NCI-H446 treated with DMSO at 0.1 percent for 48 hours (cell line): ENCODE measurements around the gene NUP205.

Source experiments
- DNase-seq: peaks from one replicate; lab custom pipeline; 2025; lab: John Stamatoyannopoulos, UW

NUP205 gene

GRCh38 chr7:135557455-135558336 is at the start of gene NUP205:
Gene NUP205, plus strand, starts transcription at chr7:135557917. Its CDS starts 28 bp downstream, at chr7:135557945.
- peak; percentile 69 for DNase-seq

- no peak for DNase-seq
Observed at GRCh38 chr7:135508883-135509588, 48.7 kb upstream of the NUP205 start.

DNA sequence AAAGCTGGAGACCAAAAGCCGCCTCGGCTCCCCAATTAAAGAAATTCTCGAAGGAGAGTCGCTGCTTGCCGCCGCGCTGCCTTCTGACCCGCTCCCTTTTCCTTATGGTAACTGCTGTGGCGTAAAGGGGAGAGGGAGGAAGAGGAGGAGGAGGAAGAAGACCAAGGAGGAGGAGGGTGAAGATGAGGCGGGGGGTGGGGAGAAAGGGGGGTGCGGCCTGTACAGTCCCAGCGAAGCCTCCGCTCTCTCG is 48.2 kb upstream of the NUP205 start:
- DNase-seq, result no peak

DNA sequence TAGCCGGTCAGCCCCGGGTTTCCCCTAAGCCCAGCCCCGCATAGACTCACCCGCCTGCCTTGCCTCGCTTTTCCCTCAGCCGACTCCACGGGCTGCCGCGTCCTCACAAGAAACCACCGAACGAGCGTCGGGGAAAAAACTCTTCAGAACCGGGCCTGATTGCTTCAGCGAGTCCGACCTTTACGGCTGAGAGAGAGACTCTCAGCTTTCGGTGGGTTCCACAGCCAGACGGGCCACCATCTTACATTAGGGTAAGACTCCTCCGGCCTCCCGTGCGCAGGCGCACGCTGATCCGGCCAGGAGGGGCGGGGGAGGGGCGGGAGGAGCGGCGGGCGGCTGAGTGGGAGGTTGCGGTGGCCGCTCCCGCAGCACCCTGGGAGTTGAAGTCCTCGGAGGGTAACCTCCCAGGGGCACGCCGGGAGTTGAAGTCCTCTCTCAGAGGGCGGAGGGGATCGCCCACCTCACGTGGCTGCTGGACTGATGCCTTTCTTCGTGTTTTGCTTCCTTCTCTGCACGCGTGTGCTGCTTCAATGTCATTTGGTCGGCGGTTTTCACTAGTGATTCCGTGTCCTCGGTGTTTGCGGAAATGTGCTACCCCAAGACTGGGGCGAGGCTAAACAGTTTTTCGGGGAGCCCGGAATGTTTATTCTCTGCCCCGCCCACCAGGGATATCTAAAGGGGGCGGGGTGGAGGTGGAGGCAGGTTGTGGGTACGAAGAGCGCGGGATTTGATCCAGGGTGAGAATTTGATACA is 47.7 kb upstream of the NUP205 start, which contains the start of gene CNOT4:
CNOT4 (minus strand) TSS at position 264 of the 753 bp plus-strand sequence. CDS start 71,771 bp downstream, outside the sequence.
- peak; percentile 88 for DNase-seq

DNA sequence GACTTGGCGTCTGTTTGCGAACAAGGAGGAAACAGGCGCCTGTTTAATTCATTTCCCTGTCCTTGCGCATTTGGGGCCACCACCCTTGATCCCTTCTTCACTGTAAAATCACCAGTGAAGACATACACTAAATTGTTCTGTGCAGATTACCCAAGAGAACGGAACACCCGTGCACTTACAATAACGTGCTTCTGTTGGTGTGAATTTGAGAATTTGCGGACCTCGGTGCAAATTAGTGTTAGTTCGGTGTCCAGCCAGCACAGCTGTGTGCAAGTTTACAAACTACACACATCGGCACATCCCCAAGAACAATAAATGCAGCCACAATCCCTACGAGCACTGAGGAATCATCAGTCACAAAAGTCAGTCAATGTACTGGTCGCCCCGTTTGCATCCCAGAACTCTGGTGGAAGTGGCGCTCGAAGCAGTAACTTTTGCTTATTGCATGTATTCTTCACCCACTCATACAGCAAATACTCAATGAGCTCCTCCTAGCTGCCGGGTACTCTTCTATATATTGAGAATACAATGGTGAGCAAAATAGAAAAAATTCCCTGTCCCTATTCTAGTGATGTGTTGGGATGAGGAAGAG is 47.0 kb upstream of the NUP205 start:
- no peak for DNase-seq

GRCh38 chr7:135512135-135512887 is 45.4 kb upstream of the NUP205 start:
- DNase-seq, result peak; percentile 48

GRCh38 chr7:135514856-135515255 is 42.9 kb upstream of the NUP205 start:
- DNase-seq, result no peak

DNA sequence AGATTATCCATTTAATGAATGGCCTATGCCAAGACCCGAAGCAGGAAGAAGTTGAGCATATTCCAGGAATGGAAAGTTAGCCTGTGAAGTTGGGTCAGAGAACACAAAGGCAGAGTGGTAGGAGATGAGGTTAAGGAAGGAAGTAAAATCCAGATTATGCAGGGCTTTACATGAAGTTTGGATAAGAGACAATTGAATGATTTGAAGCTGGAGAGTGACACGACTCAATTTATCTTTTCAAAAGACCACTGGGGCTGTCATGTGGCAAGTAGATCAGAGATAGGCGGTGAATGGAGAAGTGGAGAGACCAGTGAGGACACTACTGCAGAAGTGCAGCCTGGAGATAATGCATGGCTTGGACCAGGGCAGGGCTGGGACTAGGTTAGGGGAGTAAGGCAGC is 40.7 kb upstream of the NUP205 start:
- DNase-seq, result no peak

DNA sequence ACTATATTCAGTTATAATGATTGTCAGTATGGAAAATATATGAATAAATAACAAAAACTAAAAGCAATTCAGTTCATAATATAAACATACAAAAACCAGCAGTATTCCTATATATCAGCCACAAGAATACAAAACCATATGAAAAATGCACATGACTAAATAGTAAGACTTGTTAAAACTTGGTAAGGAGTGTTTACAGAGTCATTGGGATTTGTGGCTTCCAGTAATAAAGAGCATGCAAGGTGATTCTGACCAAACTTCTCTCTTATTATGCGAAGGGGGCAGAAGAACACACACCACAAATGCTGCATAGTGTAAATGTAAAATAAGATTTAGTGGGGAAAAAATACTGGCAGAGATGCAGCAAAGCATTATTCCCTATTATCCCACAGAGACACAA is 39.0 kb upstream of the NUP205 start:
- no peak for DNase-seq

DNA sequence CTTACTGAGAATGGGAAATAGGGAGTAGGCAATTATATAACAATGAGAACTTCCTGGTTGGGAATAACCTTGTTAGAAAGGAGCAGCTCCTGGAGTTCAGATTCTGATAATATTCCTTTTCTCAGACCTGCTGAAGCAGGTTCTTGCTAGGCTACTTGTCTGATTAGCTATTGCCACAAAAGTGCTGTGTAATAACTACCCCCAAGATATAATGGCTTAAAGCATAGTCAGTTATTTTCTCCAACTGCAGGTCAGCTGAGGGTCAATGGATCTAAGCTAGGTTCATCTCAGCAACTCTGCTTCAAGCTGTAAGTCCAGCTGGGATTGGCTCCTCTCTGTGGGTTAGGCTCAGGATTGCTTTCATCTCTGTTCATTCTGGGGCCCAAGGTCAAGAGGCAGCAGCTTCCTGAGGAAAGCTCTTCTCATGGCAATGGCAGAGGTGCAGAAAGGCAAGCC is 38.5 kb upstream of the NUP205 start:
- no peak for DNase-seq

- DNase-seq, result no peak
Observed at GRCh38 chr7:135519871-135520270, 37.8 kb upstream of the NUP205 start.

GRCh38 chr7:135522509-135522908 is 35.2 kb upstream of the NUP205 start:
- DNase-seq, result no peak

DNA sequence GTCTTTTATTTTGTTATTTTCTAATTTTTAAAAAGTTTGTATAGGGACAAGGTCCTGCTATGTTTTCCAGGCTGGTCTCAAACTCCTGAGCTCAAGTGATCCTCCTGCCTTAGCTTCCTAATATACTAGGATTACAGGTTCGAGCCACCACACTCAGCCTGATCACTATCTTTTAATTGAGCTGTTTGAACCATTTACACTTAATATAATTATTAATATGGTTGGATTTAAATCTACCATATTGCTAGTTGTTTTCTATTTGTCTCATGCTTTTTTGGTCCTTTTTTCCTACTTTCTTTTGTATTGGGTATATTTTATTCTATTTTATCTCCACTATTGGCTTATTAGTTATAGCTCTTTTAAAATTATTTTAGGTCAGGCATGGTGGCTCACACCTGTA is 34.6 kb upstream of the NUP205 start:
- DNase-seq, result no peak

DNA sequence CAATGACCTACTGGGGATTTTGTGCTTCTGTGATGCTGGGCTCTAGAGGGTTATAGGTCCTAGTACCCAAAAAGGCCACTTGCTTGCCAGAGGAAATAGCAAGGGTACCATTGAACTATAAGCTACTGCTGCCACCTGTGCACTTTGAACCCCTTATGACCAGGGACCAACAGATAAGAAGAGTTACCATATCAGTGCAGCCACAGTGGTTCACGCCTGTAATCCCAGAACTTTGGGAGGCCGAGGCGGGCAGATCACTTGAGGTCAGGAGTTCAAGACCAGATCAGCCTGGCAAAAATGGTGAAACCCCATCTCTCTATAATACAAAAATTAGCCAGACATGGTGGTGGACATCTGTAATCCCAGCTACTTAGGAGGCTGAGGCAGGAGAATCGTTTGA is 32.3 kb upstream of the NUP205 start:
- DNase-seq, result no peak

DNA sequence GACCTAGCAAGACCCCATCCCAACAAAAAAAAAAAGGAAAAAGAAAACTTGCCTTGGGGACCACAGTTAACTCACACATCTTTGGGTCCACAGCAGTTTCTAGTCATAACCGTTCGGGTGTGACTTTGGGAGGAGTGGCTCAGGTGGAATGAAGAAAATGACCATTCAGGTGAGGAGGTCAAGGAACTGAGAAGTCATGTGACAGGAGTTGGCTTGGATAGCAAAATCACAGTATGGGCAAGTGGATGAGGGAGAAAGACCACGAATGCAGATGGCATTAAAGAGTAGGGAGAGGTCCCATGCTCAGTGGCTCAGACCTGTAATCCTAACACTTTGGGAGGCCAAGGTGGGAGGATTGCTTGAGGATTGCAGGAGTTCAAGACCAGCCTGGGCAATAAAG is 30.7 kb upstream of the NUP205 start:
- no peak for DNase-seq

DNA sequence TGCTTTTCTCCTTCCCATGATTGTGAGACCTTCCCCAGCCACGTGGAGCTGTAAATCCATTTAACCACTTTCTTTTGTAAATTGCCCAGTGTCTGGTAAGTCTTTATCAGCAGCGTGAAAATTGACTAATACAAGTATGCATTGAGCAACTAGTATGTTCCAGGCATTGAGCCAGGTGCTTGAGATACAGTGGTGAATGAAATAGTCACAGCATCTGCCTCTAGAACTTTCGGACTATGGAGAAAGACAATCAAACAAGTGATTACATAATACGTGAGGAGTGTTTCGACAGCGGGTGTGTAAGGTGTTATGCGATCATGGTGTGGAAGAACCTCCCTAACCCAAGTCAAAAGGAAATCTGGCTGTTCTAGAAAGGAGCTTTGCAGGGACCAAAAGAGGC is 21.6 kb upstream of the NUP205 start:
- no peak for DNase-seq

- no peak for DNase-seq
Observed at GRCh38 chr7:135537453-135537852, 20.3 kb upstream of the NUP205 start.

DNA sequence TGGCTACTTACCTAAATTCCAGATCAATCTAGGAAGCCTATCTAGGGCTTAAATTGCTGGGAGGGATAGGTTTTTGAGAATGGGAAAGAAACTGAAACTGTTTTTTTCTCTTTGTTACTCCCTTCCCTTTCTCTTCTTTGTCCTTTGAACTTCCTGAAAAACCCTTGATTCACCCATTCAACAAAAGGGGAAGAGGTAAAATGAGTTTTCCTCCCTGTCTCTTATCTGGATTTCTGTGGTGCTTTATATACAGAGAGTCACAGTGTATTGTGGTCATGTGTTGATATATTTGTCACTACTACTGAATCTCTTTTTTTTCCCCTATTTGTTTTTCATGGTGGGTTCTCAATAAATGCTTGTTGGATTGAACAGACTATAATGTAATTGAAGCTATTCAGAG is 19.8 kb upstream of the NUP205 start:
- DNase-seq, result no peak

GRCh38 chr7:135538376-135538775 is 19.3 kb upstream of the NUP205 start:
- no peak for DNase-seq

DNA sequence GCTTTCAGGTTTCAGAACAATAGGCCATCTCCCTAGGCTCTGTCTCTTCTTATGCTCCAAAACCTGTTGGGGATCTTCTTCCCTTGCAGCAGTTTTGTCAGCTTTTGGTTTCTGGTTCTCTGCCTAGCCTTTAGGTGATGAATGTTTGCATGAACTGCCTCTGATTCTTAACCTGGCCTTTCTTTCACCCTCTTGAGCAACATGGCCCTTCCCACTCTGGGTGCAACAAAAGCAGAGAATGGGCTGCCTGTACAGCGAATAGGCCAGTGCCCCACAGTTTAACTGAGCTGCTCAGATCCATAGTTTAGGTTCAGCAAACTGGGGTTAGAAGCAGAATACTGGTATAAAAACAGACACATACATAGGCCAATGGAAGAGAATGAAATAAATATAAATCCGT is 18.1 kb upstream of the NUP205 start:
- DNase-seq, result no peak

DNA sequence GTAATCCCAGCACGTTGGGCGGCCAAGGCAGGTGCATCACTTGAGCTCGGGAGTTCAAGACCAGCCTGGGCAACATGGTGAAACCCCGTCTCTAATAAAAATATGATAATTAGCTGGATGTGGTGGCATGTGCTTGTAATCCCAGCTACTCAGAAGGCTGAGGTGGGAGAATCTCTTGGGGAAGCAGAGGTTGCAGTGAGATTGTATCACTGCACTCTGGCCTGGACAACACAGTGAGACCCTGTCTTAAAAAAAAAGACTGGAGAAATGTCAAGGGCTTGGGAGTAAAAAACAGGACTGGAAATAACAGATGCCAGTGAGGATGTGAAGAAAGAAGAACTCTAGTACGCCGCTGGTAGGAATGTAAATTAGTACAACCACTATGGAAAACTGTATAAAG is 16.7 kb upstream of the NUP205 start:
- DNase-seq, result no peak

DNA sequence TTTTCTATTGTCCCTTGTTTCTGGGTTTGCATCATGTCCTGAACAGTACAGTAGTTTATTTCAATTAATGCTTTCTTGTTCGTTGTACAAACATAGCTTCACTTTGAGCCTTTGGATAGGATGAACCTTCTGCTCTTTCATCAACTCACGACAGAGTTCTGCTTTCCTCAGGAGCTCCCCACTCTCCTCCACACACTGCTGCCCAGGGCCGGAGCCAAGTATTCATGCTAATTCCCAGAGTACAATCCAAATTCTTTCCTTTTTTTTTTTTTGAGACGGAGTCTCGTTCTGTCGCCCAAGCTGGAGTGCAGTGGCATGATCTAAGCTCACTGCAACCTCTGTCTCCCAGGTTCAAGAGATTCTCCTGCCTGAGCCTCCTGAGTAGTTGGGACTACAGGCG is 7.5 kb upstream of the NUP205 start:
- DNase-seq, result no peak
